Heart right ventricle (tissue), 16 donors: ENCODE measurements around the gene NFIC. TPM values are rescaled to one million over a fixed set of nuclear protein-coding genes. Genes with fewer than 3 reads are reported as not detected.
A peak's percentile ranks its signal among the peaks of the same experiment; 100 is the strongest.
"Not testable (repeated sequence)": the region's sequence is repeated elsewhere in the genome, so short reads cannot be mapped to it uniquely, and the experiment has no call there.

Experiments
- ATAC-seq, 8 donors: fragments of 200-7000 bp; cut with Tn5 transposase; one replicate each; pipeline ENCODE4 v1.9.1; 2020; ENCODE audit warnings: mild to moderate bottlenecking in 8 of 8, moderate library complexity in 8 of 8, moderate number of reproducible peaks in 1 of 8
- DNase-seq, 2 donors: peaks; one replicate each; pipeline ENCODE4 v3.0.0-alpha.2; 2020
- H3K27ac ChIP-seq, 10 donors: fragments of 200-600 bp; sonication (generic) in 2 of 10; one replicate each; pipeline versions ENCODE4 v1.5.0 to v1.8.0; 2020 to 2022; ENCODE audit warnings: mild to moderate bottlenecking in 3 of 10
- H3K27me3 ChIP-seq, 7 donors: fragments of 200-600 bp; one replicate each; pipeline ENCODE4 v1.8.0; 2021 to 2022; ENCODE audit warnings: mild to moderate bottlenecking in 2 of 7
- H3K36me3 ChIP-seq, 9 donors: fragments of 200-600 bp; sonication (generic) in 1 of 9; one replicate each; pipeline versions ENCODE4 v1.5.0 to v1.8.0; 2020 to 2022; ENCODE audit warnings: mild to moderate bottlenecking in 2 of 9
- H3K4me1 ChIP-seq, 9 donors: fragments of 200-600 bp; sonication (generic) in 1 of 9; one replicate each; pipeline versions ENCODE4 v1.5.0 to v1.8.0; 2020 to 2022; ENCODE audit warnings: mild to moderate bottlenecking in 4 of 9
- H3K4me3 ChIP-seq, 10 donors: fragments of 200-600 bp; sonication (generic) in 2 of 10; one replicate each; pipeline versions ENCODE4 v1.5.0 to v1.8.0; 2020 to 2022; ENCODE audit warnings: mild to moderate bottlenecking in 7 of 10, moderate library complexity in 2 of 10
- H3K9me3 ChIP-seq, 11 donors: fragments of 200-600 bp in 10 of 11; sonication (generic) in 2 of 11; one replicate each; pipeline versions ENCODE4 v1.5.0 to v1.8.0; 2013 to 2022; ENCODE audit warnings: mild to moderate bottlenecking in 2 of 11, control low read depth in 1 of 11, moderate library complexity in 1 of 11
- CTCF ChIP-seq, 9 donors: fragments of 200-600 bp; sonication (generic) in 2 of 9; IDR thresholded peaks; one replicate each; pipeline versions ENCODE4 v1.5.0 to v1.8.0; 2021 to 2022; ENCODE audit warnings: antibody characterized with exemption in 9 of 9, mild to moderate bottlenecking in 5 of 9, moderate library complexity in 1 of 9
- WGBS, 2 donors: extraction: QIAGEN DNeasy Blood & Tissue Kit; methylation state at CpG; one replicate each; pipeline ENCODE4 v1.1.7; 2013; ENCODE audit warnings: inconsistent platforms in 1 of 2; 5-methylcytosine and 5-hydroxymethylcytosine counted together
- intact Hi-C, 10 donors: fragments of 100-400 bp; cut with DNase I; formaldehyde crosslinking; loops; one replicate each; pipeline versions ENCODE4 v1.11.1 to v1.14.2; 2022
- polyA plus RNA-seq, 2 donors: library from polyadenylated mRNA; stranded (reverse); fragments of 200-250 nt; gene quantifications; one replicate each; pipeline ENCODE4 v1.2.3, GENCODE V29; 2013
- total RNA-seq, 10 donors: library from RNA; stranded (reverse); fragmentation: NEBNext Ultra II Directional in 3 of 10; extraction: Animal tissue kit (Norgen Biotek cat#: 25700) in 3 of 10; gene quantifications; one replicate each; pipeline versions ENCODE4 v1.2.1 to v1.2.4, GENCODE V29; 2021 to 2023
- donor health status: Arrhythmogenic right ventricular cardiomyopathy.
- donor health status: ischemic (EF 13 %, LVEDD 7.1; RV severe dilation, severe dysfunction).
- donor health status: healthy with polysubstance abuse.
- donor health status: DM: no; HTN: yes; CAD: no.
- donor health status: DM: no; HTN: no; CAD: no.
- donor health status: ischemic (EF 25% LVEDD 6.9; RV normal size, moderate dysfunction).
- donor health status: ischemic (EF 25% LVEDD 5.7; RV mildly dilated, moderate dysfunction).
- donor health status: healthy.
- donor health status: DM: yes; HTN: yes; CAD: no.
- donor health status: Ischemic cardiomyopathy.
- donor health status: ischemic (EF 35%, LVEDD 5.7; RV mildly dilated, moderate dysfunction).
- donor health status: nonischemic (EF 11% LVEDD 7.7; RV severe dilation, severe dysfunction).
- donor health status: DM: yes; HTN: yes; CAD: no.
- donor health status: PGD.
- donor health status: ischemic (EF 29% LVEDD 5.4; RV normal size, mild dysfunction).
- donor health status: nonischemic (EF 23%, LVEDD 6.1; RV moderate dilation, normal function).

Gene NFIC
- total and polyA plus RNA-seq, 12 donors: 52.3 to 217 (median 157) TPM

GRCh38 chr19:3373971-3374368 lies 7.6 kb downstream of the NFIC start:
- DNase-seq (no peak), ATAC-seq (no peak)

GRCh38 chr19:3374369-3375112 lies 8.2 kb downstream of the NFIC start:
- no peak for TF ChIP-seq CTCF (IDR thresholded peaks at IDR 0.05)
- peaks cover 16 to 73% (median 42%) of the 10 kb centered on the region in 9 donors for H3K4me1 ChIP-seq
- H3K4me3 ChIP-seq: peak overlapping the region in 6 of 10 donors; percentile 4 to 27 (median 24)
- intact Hi-C loops: no loop called here
- no peaks in the 10 kb centered on the region for H3K9me3 ChIP-seq
- peak overlapping the region; percentile 74 to 95 (median 90) for H3K27ac ChIP-seq
- H3K36me3 ChIP-seq: peaks cover 0 to 17% (median 0%) of the 10 kb centered on the region in 9 donors
- WGBS, 2 donors: 23 to 28% methylated on average over 10 of the region's 10 CpGs
- peak; percentile 59 to 73 for DNase-seq
- H3K27me3 ChIP-seq: no peaks in the 10 kb centered on the region
- peak; percentile 38 to 75 (median 61) for ATAC-seq

More at GRCh38 chr19:3373971-3374368, 7.6 kb downstream of the NFIC start:
- intact Hi-C loops: no loop called here
- no peak for TF ChIP-seq CTCF (IDR thresholded peaks at IDR 0.05)
- Histone ChIP-seq H3K36me3 (peaks cover 0 to 14% (median 0%) of the 10 kb centered on the region in 9 donors), H3K4me1 (peaks cover 16 to 79% (median 47%) of the 10 kb centered on the region in 9 donors), H3K9me3 (no peaks in the 10 kb centered on the region), H3K27me3 (no peaks in the 10 kb centered on the region), H3K27ac (peak overlapping the region; percentile 74 to 95 (median 90)), H3K4me3 (no peak overlapping the region)
- WGBS, 2 donors: 84 to 85% methylated on average over 6 of the region's 6 CpGs

GRCh38 chr19:3375221-3376090 lies 9.1 kb downstream of the NFIC start:
- WGBS, 2 donors: 11 to 12% methylated on average over 32 of the region's 32 CpGs
- H3K4me1 ChIP-seq: peaks cover 11 to 73% (median 45%) of the 10 kb centered on the region in 9 donors
- peak; percentile 81 to 90 (median 86) for ATAC-seq
- H3K4me3 ChIP-seq: peak overlapping the region in 8 of 10 donors; percentile 0 to 27 (median 24)
- peak overlapping the region; percentile 74 to 95 (median 90) for H3K27ac ChIP-seq
- DNase-seq: peak; percentile 84 to 89
- intact Hi-C loops: loop anchor here in 1 of 10 donors (1.0 kb wide), 1 partner anchor 12 kb away; no protein-coding TSS in a partner anchor
- no peak for TF ChIP-seq CTCF (IDR thresholded peaks at IDR 0.05)
- H3K36me3 ChIP-seq: peaks cover 0 to 17% (median 0%) of the 10 kb centered on the region in 9 donors
- no peaks in the 10 kb centered on the region for H3K27me3 ChIP-seq
- no peaks in the 10 kb centered on the region for H3K9me3 ChIP-seq

DNA sequence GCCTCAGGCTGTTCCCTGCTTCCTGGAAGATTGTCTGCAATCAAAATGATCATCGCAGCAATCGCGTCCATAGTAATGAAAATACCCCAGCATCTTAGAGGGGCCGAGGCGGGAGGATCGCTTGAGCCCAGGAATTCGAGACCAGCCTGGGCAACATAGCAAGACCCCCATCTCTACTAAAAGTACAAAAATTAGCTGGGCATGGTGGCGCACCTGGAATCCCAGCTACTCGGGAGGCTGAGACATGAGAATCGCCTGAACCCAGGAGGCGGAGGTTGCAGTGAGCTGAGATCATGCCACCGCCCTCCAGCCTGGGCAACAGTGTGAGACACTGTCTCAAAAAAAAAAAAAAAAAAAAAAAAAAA lies 9.7 kb downstream of the NFIC start:
- DNase-seq, ATAC-seq, H3K9me3 ChIP-seq, H3K27me3 ChIP-seq: not testable (repeated sequence)
- H3K4me1 ChIP-seq: peaks cover 11 to 73% (median 41%) of the 10 kb centered on the region in 9 donors
- peak overlapping the region in 4 of 10 donors; percentile 4 to 27 (median 22) for H3K4me3 ChIP-seq
- 70 to 81% methylated on average over 12 of the region's 12 CpGs for WGBS, 2 donors
- intact Hi-C loops: loop anchor here in 1 of 10 donors (1.0 kb wide), 1 partner anchor 11 kb away; no protein-coding TSS in a partner anchor
- peak overlapping the region; percentile 74 to 95 (median 90) for H3K27ac ChIP-seq
- H3K36me3 ChIP-seq: peaks cover 0 to 13% (median 0%) of the 10 kb centered on the region in 9 donors
